Kidney tubule cell (primary cell): Measurements from ENCODE around the gene TNK2.

Experiments used
- DNase-seq: peaks from one replicate; pipeline ENCODE4 v3.0.0-alpha.2; 2018; ENCODE audit warnings: low spot score

TNK2 gene

GRCh38 chr3:195899701-195900435, 8.5 kb downstream of the TNK2 start:
- DNase-seq, result no peak

DNA sequence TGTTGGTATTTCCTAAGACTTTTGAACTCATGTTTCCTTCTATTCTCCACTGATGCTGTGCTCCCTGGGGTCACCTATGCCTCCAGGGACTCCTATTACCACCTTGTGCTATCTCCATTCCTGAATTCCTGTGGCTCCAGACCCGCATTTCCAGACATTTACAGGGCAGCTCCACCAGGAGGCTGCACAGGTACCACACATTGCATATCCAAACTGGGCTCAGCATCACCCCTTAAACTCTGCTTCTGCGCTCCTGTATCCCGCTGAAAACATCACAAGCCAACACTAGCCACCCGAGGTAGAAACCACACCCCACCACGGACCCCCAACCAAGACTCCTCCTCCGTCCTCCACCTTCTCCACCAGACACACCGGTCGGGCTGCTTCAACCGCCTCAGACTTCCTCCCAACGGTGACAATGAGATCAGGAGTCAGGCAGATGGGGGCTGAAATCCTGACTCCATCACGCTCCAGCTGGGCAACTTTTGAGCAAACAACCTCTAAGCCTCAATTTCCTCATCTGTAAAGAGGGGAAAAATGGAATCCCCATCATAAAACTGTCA, 10.4 kb downstream of the TNK2 start:
- no peak for DNase-seq

DNA sequence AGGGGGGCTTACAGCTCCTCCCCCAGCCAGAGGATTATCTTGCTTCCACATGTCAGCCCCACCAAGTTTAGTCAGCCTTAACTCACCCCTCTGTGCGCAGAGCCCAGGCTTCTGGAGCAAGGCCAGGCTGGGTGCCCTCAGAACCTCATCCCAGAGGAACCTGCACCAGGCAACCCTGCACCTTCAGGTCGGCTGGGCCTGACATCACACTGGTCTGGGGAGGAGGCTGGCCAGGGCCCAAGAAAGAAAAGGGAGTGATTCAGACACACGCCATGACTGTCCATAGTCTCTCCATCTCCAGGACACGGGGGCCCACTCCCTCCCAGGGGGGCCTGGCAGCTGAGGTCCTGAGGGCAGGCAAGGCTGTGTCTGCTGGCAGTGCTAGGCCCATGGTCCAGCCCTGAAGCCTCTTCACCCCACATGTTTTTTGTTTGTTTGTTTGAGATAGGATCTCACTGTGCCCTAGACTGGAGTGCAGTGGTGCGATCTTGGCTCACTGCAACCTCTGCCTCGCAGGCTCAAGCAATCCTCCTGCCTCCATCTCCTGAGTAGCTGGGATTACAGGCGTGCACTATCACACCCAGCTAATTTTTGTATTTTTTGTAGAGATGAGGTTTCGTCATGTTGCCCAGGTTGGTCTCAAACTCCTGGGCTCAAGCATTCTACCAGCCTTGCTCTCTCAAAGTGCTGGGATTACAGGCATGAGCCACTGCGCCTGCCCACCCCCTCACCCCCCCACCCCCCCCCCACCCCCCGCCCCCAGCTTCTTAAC, 11.1 kb downstream of the TNK2 start:
- DNase-seq, result peak; percentile 83

- DNase-seq, result peak; percentile 15
These were observed 11.8 kb downstream of the TNK2 start for GRCh38 chr3:195896361-195897080.

- DNase-seq, result peak; percentile 61
These were observed 12.4 kb downstream of the TNK2 start for GRCh38 chr3:195895861-195896360.

DNA sequence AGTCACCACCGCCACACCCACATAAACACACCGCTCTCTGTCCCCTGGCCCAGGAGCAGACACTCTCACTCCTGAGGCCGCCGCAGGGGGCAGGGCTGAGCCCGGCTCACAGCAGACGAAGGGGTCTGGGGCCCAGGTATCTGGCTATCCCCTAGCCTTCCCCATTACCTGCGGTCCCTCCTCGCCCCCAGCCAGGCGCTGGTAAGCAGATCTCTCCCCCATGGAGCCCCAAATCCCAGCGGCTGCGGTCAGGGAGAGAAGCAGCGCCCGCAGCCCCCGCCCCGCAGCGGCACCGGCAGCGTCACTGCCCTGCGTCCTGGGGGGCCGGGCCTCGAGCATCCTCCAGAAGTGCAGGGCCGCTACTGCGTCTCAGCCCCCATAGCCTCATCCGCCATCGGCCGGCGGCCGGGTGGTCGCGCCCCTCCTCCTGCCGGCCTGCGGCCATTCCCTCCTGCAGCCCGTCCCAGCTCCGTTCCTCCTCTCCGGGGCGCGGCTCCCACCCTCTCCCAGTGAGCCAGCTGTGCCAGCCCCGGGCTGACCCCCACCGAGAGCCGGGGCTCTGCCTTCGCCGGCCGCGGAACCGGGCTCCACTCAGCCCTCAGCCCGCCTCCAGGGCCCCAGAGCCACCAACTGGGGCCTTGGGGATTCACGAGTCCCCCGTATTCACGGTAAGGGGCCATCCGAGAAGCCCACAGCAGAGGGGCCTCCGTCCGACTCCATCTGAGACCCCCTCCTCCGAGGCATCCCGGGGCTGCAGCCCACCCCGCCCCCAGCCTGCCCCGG, 13.1 kb downstream of the TNK2 start:
- peak; percentile 73 for DNase-seq

DNA sequence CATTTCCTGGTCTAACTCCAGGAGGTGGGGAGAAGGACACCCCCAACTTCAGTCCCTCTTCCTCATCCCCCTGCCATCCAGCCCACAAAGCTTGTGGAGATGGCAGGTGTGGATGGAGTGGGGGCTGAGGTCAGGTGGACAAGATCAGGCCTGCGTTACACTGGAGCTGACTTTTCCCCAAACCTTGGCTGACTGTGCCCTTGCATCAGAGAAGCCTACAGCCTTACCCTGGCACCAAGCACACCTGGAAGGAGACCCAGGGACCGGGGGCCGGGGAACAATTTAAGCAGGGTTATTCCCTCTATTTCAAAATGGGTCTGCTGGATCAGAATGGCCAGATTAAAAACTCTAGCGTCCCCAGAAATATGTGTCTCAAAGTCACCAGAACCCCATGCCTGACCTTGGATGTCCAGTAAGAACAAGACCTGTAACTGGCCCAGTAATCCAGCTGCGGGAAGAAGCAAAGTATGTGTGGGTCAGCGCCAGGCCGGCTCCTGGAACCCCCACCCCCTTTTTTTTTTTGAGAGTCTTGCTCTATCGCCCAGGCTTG, 14.4 kb downstream of the TNK2 start:
- no peak for DNase-seq

DNA sequence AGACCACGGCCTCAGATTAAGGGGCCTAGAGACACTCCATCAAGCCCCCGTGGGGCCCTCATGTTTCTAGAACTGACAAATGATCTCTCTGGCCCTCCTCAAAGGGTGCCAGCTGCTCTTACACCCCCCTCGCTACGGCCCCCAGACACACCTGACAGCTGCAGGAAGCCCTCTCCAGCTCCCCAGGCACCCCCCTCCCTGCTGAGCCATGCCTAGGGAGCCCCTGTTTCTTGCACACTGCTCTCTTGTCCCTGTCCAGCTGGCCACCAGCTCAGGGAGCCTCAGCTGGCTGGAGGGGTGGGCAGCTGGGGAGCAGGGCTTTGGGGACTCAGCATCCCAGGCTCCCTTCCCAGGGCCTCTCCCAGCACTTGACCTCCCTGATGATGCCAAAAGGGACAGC, 14.8 kb downstream of the TNK2 start:
- DNase-seq, result no peak

DNA sequence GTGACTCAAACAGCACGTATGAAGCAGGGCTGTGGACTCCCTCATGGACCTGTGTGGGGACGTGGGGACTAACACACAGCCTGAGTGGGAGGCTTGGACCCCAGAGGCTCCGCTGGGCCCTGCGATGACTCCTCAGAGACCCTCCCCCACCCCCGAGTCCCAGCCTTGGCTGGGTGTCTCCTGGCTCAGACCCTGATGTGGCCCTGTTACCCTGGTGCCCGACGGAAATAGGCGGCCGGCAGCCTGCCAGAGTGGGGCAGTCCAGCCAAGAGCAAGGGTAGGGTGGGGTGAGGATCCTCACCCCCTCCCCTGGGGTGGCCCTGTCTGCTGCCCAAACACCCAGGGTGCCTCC, 15.3 kb downstream of the TNK2 start:
- DNase-seq, result no peak

GRCh38 chr3:195892105-195893043, 16.0 kb downstream of the TNK2 start:
- DNase-seq, result peak; percentile 66

DNA sequence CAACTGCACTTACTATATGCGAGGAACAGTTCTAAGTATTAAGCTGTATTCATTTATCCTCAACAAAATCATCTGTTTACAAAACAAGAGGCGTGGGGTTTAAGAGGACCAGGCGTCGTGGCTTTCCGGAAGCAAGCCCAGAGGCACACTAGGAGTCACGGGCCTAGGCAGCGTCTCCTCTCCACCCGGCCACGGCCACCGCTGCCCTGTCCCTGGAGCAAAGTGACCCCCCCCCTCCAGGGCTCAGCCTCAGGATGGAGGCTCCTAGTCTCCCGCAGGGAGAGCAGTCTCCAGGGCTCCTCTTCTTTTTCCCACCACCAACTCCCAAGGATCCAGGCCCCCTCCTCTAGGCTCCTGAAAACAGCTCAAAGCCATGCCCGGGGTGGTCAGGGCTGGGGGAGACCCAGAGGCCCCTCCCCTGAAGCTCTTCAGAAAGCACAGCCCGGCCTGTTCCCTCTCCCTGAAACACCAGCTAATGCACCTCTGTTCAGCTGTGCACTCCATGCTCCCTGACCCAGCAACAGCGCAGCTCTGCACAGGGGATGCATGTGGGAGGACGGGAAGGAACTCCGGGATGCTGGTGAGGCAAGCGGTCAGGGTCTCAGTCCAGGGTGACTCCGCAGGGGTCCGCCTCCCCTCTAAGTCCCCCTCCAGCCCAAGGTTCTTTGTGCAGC, 16.8 kb downstream of the TNK2 start:
- no peak for DNase-seq

GRCh38 chr3:195889870-195890295, 18.5 kb downstream of the TNK2 start:
- no peak for DNase-seq

- no peak for DNase-seq
These were observed 19.1 kb downstream of the TNK2 start for GRCh38 chr3:195888981-195889869.

- DNase-seq, result no peak
These were observed 20.0 kb downstream of the TNK2 start for GRCh38 chr3:195888311-195888761.

DNA sequence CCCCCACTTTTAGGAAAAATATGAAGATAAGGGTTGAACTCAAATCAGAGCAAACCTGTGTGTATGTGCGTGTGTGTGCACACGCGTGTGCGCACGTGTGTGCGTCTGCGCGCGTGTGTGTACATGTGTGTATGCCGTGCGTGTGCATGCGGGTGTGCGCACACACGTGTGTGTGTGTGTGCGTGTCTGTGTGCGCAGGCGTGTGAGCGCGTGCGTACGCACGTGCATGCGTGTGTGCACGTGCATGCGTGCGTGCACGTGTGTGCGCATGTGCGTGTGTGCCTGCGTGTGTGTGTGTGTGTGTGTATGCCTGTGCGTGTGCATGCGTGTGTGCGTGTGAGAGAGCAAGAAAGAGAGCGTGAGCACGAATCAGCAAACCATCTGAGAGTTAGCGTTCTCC, 20.7 kb downstream of the TNK2 start:
- no peak for DNase-seq

- peak; percentile 51 for DNase-seq
These were observed 21.9 kb downstream of the TNK2 start for GRCh38 chr3:195886181-195887141.
